Neural cell (in vitro differentiated cells): ENCODE data around the gene EEPD1.

ENCODE experiments used
- EP300 ChIP-seq: fragments of 450-650 bp; conservative IDR thresholded peaks from 2 replicates; pipeline ENCODE4 v1.6.1; 2014; ENCODE audit warnings: antibody characterized with exemption, mild to moderate bottlenecking, moderate library complexity; ENCODE audit not compliant: poor library complexity, severe bottlenecking
- EZH2 ChIP-seq: fragments of 200-600, 300-800 bp; shearing (Covaris generic), sonication (generic); IDR thresholded peaks from 2 replicates; pipeline ENCODE4 v1.6.1; 2014; ENCODE audit warnings: antibody characterized with exemption, low read length, borderline replicate concordance, mild to moderate bottlenecking; ENCODE audit not compliant: insufficient read depth, poor library complexity, severe bottlenecking
- SMC3 ChIP-seq: fragments of 450-650 bp; conservative IDR thresholded peaks from 2 replicates; pipeline ENCODE4 v1.6.1; 2014; ENCODE audit warnings: antibody characterized with exemption, mild to moderate bottlenecking, moderate library complexity; ENCODE audit not compliant: poor library complexity
- TF ChIP-seq, protein P1 (sequence below): fragments of 450-650 bp; IDR thresholded peaks from 2 replicates; pipeline ENCODE4 v1.5.1; 2014; ENCODE audit warnings: antibody characterized with exemption, mild to moderate bottlenecking, moderate library complexity; ENCODE audit not compliant: poor library complexity, severe bottlenecking

DNA sequence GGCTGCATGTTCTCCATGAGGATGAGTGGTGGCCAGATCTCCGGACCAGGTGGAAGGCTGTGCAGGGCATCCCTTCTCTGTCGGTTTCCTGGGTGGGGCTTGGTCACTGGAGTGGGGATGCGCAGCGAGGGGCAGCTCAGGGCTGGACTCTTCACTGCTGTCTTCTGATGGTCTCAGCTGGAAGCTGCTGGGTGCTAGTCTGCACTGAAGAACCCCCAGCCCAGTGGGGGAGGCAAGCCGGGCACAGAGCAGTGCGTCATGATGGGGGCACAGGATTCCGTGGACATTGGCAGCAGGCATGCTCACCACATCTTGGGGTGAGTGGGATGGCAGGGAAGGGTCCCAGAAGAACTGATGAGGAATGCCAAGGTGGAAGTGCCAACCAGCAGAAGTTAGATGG lies 39.8 kb downstream of the EEPD1 start:
- TF ChIP-seq, protein P1, sequence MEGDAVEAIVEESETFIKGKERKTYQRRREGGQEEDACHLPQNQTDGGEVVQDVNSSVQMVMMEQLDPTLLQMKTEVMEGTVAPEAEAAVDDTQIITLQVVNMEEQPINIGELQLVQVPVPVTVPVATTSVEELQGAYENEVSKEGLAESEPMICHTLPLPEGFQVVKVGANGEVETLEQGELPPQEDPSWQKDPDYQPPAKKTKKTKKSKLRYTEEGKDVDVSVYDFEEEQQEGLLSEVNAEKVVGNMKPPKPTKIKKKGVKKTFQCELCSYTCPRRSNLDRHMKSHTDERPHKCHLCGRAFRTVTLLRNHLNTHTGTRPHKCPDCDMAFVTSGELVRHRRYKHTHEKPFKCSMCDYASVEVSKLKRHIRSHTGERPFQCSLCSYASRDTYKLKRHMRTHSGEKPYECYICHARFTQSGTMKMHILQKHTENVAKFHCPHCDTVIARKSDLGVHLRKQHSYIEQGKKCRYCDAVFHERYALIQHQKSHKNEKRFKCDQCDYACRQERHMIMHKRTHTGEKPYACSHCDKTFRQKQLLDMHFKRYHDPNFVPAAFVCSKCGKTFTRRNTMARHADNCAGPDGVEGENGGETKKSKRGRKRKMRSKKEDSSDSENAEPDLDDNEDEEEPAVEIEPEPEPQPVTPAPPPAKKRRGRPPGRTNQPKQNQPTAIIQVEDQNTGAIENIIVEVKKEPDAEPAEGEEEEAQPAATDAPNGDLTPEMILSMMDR, result no peak
- TF ChIP-seq EZH2 (no peak), EP300 (no peak), SMC3 (no peak)
